GM18505 (cell line): Measurements from ENCODE around the gene MIGA2.
A peak's percentile ranks its signal among the peaks of the same experiment; 100 is the strongest.
"Not testable (repeated sequence)": the region's sequence is repeated elsewhere in the genome, so short reads cannot be mapped to it uniquely, and the experiment has no call there.

Source experiments
- ATAC-seq: cut with Tn5 transposase; IDR thresholded peaks from one replicate; pipeline ENCODE4 v1.9.1; 2021; ENCODE audit not compliant: unreplicated experiment
- POLR2A ChIP-seq: IDR thresholded peaks from 4 replicates; pipeline ENCODE4 v1.6.1; 2011; ENCODE audit warnings: borderline replicate concordance; ENCODE audit not compliant: insufficient read depth, insufficient read length; ENCODE audit errors: extremely low read depth

MIGA2 gene

GRCh38 chr9:129108805-129109536 lies 72.5 kb downstream of the MIGA2 start:
- no peak for TF ChIP-seq POLR2A
- ATAC-seq, result no peak

- ATAC-seq, result no peak
- no peak for TF ChIP-seq POLR2A
These were observed 73.1 kb downstream of the MIGA2 start for GRCh38 chr9:129109537-129109903.

- no peak for ATAC-seq
- TF ChIP-seq POLR2A, result no peak
These were observed 73.7 kb downstream of the MIGA2 start for GRCh38 chr9:129109952-129110739.

GRCh38 chr9:129110740-129111527 lies 74.5 kb downstream of the MIGA2 start, which contains the start of the genes CRAT and PTPA:
TSS of gene CRAT (minus strand) at chr9:129110793. CDS start at chr9:129110509, 284 bp downstream.
TSS of gene PTPA (plus strand) at chr9:129111415. CDS start at chr9:129111601, 186 bp downstream.
- ATAC-seq, result peak; percentile 65
- peak; percentile 92 for TF ChIP-seq POLR2A

GRCh38 chr9:129111528-129112151 lies 75.2 kb downstream of the MIGA2 start:
- TF ChIP-seq POLR2A, result no peak
- peak; percentile 20 for ATAC-seq

- ATAC-seq, result not testable (repeated sequence)
These were observed 76.1 kb downstream of the MIGA2 start for GRCh38 chr9:129112526-129112925.

- no peak for ATAC-seq
- no peak for TF ChIP-seq POLR2A
These were observed 77.3 kb downstream of the MIGA2 start for GRCh38 chr9:129113645-129114304.

- ATAC-seq, result no peak
- no peak for TF ChIP-seq POLR2A
These were observed 82.4 kb downstream of the MIGA2 start for GRCh38 chr9:129118799-129119198.

GRCh38 chr9:129121483-129121882 lies 85.1 kb downstream of the MIGA2 start:
- no peak for ATAC-seq

More at GRCh38 chr9:129121483-129121882, 85.1 kb downstream of the MIGA2 start:
- no peak for TF ChIP-seq POLR2A
